Measurements from ENCODE around the gene SCARB1. TPM values are rescaled to one million over a fixed set of nuclear protein-coding genes. Genes with fewer than 3 reads are reported as not detected.

Gene SCARB1
- total RNA-seq, 2 experiments from 2014 or later = 36.2 to 38.1 TPM

DNA sequence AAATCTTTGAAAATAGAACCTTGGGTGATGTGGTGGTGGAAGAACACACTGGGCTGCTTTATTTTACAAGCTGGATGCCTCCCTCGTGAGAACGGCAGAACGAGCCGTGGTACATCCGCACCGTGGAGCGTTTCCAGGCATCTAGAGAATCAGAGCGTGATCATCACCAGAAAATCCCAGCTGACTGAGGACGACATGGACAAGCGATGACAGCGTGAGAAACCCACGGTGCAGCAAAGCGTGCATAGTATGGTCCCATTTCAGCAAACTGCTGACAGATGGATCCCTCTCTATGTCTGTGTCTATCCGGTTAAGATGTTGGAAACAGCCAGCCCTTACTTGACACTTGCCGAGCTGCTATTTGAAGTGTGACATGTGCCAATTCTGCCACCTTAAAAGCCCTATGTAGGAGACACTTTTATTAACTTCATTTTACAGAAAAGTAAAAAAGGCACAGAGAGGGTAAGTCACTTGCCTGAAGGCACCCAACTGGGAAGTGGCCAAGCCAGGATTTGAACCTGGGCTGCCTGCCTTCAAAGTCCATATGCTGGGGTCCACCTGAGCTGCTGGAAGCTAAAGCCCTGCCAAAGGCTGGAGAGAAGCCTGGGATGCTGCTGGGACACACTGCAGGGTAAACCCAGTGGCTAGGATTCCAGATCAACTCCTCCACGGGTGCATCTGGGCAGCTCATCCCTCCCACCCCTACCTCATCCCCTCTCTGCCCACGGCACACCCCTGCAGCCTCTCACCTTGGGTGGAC is 14.9 kb downstream of the SCARB1 start:
- ChIA-PET POLR2A (no interaction called here), CTCF (no interaction called here)
- Mint-ChIP-seq H3K36me3 (ENCODE audit: low read depth) (peaks cover 13% of the 10 kb centered on the region), H3K27me3 (no peaks in the 10 kb centered on the region), H3K4me3 (no peak overlapping the region), H3K4me1 (ENCODE audit: low read depth) (peaks cover 2% of the 10 kb centered on the region), H3K9me3 (no peaks in the 10 kb centered on the region), H3K27ac (no peak overlapping the region)
- no peak for ATAC-seq
- intact Hi-C loops (cut with micrococcal nuclease) = no loop called here
- TF ChIP-seq, protein P1, sequence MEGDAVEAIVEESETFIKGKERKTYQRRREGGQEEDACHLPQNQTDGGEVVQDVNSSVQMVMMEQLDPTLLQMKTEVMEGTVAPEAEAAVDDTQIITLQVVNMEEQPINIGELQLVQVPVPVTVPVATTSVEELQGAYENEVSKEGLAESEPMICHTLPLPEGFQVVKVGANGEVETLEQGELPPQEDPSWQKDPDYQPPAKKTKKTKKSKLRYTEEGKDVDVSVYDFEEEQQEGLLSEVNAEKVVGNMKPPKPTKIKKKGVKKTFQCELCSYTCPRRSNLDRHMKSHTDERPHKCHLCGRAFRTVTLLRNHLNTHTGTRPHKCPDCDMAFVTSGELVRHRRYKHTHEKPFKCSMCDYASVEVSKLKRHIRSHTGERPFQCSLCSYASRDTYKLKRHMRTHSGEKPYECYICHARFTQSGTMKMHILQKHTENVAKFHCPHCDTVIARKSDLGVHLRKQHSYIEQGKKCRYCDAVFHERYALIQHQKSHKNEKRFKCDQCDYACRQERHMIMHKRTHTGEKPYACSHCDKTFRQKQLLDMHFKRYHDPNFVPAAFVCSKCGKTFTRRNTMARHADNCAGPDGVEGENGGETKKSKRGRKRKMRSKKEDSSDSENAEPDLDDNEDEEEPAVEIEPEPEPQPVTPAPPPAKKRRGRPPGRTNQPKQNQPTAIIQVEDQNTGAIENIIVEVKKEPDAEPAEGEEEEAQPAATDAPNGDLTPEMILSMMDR (IDR thresholded peaks at IDR 0.05) = no peak
- DNase-seq = no peak

DNA sequence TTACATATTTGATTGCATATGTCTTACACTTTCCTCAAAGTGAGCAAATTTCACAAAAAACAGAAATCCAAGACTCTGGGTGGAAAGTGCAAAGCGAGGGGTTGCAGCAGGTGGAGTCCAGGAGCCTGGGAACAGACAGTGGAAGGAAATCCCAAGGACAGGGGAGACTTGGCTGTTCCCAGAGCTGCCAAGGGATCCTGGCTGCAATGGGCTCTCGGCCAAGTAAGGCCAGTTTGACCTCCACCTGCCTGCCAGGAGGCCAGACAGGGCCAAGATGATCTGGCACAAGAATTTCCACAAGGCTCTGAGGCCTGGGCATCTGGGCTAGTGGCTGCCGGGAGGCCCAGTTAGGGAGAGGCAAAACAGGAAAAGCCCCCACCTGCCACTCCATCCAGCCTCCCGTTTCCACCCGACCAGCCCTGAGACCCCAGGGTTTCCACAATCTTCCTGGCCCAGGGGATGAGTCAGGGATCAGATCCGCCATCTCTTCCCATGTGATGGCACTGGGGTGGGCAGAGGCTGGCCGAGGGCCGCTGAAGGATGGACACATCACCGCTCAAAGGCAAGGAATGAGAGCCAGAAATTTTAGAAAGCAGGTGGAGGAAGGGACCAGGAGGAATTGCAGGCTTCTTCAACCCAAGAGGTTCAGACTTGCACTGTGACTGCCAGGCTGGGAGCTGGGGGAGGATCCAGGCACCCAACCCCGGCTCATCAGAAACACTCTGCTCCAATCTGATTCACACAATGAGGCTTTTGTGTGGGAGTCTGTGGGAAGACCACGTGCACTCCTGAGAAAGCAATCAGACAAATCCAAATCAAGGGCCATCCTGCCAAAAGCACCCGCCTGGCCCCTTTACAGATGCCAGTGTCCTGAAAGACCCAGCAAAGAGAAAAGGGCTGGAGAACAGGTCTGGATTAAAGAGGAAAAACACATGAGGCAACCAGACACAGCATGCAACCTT is 16.3 kb downstream of the SCARB1 start:
- no peak overlapping the region for H3K4me3 Mint-ChIP-seq
- intact Hi-C loops (cut with micrococcal nuclease) = no loop called here
- ChIA-PET CTCF (interaction anchor here (1.5 to 1.8 kb wide), 2 partner anchors 8 to 59 kb away, joined by 4 read pairs; no protein-coding TSS in a partner anchor), POLR2A (no interaction called here)
- H3K27me3 Mint-ChIP-seq = no peaks in the 10 kb centered on the region
- DNase-seq (no peak), ATAC-seq (no peak)
- peaks cover 1% of the 10 kb centered on the region for H3K4me1 Mint-ChIP-seq (ENCODE audit: low read depth)
- peaks cover 11% of the 10 kb centered on the region for H3K36me3 Mint-ChIP-seq (ENCODE audit: low read depth)
- H3K27ac Mint-ChIP-seq = no peak overlapping the region
- TF ChIP-seq, protein P1 (IDR thresholded peaks at IDR 0.05) = no peak
- no peaks in the 10 kb centered on the region for H3K9me3 Mint-ChIP-seq

DNA sequence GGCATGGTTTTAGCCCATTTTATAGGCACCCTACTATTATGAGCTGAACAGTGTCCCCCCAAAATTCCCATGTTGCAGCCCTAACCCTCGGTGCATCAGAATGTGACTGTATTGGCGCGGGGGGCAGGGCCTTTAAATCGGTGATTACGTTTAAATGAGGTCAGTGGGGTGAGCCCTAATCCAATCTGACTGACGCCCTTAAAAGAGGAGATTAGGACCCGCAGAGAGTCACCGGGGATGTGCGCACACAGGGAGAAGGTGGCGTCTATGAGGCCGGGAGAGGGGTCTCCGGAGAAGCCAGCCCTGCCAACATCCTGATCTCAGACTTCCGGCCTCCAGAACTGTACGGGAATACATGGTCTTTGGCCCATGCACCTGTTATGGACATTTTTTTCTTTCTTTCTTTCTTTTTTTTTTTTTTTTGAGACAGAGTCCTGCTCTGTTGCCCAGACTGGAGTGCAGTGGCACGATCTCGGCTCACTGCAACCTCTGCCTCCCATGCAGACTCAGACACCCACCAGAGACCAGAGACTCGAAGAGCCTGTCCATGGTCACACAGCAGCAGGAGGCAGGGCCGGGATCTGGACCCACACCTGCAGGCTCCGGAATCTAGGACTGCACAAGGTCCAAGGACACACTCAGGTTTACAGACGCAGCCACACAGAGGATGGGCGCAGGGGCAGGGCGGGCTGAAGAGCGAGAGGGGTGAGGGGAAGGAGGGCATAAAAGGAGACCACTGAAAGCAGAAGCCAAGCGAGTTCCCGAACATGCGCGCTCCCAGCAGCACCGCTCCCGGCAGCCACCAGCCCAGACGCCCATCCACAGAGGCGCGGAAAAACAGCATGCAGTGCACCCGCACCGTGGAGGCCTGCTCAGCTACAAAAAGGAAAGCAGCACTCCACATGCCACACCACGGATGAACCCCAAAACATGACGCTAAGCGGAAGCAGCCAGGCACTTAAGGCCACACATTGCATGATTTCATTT is 19.0 kb downstream of the SCARB1 start:
- TF ChIP-seq, protein P1 (IDR thresholded peaks at IDR 0.05) = no peak
- H3K4me3 Mint-ChIP-seq = no peak overlapping the region
- ATAC-seq = no peak
- no peaks in the 10 kb centered on the region for H3K9me3 Mint-ChIP-seq
- no peaks in the 10 kb centered on the region for H3K4me1 Mint-ChIP-seq (ENCODE audit: low read depth)
- H3K36me3 Mint-ChIP-seq (ENCODE audit: low read depth) = peaks cover 10% of the 10 kb centered on the region
- ChIA-PET CTCF (interaction anchor here (1.8 kb wide), 1 partner anchor 62 kb away, joined by 4 read pairs; no protein-coding TSS in a partner anchor), POLR2A (interaction anchor here (0.6 kb wide), 1 partner anchor 49 kb away, joined by 3 read pairs; no protein-coding TSS in a partner anchor)
- no peak overlapping the region for H3K27ac Mint-ChIP-seq
- DNase-seq = no peak
- intact Hi-C loops (cut with micrococcal nuclease) = no loop called here
- H3K27me3 Mint-ChIP-seq = no peaks in the 10 kb centered on the region

DNA sequence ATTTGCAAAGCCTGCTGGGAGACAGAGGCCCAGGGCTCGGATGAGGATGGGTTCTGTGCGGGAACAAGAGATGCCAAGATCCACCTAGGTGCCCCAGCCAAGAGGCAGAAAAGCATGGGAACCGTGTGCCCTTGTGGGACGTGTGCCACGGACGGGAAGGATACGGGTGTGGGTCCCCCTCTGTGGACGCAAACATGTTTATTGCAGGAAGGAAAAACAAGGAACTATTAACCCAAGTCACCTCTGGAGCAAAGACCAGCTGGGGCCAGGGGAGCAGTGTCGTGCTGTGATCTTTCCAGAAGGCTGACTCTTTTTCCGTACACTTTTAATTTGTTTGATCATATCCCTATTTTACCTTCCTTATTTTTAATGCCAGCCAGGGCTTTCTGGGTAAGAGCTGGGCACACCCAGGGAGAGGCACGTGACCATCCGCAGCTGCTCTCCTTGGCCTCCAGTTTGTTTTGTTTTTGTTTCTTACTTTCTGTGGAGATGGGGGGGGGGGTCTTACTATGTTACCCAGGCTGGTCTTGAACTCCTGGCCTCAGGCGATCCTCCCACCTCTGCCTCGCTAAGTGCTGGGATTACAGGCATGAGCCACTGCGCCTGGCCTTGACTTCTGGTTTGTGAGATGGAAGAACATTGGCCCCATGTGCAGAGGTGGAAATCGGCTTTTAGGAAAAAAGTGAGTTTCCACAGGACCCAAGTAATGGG is 20.7 kb downstream of the SCARB1 start:
- H3K27ac Mint-ChIP-seq = no peak overlapping the region
- ChIA-PET CTCF (interaction anchor here (0.6 kb wide), 1 partner anchor 818 kb away, joined by 3 read pairs; no protein-coding TSS in a partner anchor), POLR2A (no interaction called here)
- TF ChIP-seq, protein P1 (IDR thresholded peaks at IDR 0.05) = no peak
- no peak overlapping the region for H3K4me3 Mint-ChIP-seq
- ATAC-seq = no peak
- no peaks in the 10 kb centered on the region for H3K27me3 Mint-ChIP-seq
- intact Hi-C loops (cut with micrococcal nuclease) = no loop called here
- H3K36me3 Mint-ChIP-seq (ENCODE audit: low read depth) = peaks cover 9% of the 10 kb centered on the region
- no peaks in the 10 kb centered on the region for H3K4me1 Mint-ChIP-seq (ENCODE audit: low read depth)
- DNase-seq = no peak
- no peaks in the 10 kb centered on the region for H3K9me3 Mint-ChIP-seq
